ENCODE results near the gene PBX1. TPM values are rescaled to one million over a fixed set of nuclear protein-coding genes. Genes with fewer than 3 reads are reported as not detected.

PBX1 gene
- polyA plus RNA-seq, 3 donors: 0.07 TPM; not detected in 2

DNA sequence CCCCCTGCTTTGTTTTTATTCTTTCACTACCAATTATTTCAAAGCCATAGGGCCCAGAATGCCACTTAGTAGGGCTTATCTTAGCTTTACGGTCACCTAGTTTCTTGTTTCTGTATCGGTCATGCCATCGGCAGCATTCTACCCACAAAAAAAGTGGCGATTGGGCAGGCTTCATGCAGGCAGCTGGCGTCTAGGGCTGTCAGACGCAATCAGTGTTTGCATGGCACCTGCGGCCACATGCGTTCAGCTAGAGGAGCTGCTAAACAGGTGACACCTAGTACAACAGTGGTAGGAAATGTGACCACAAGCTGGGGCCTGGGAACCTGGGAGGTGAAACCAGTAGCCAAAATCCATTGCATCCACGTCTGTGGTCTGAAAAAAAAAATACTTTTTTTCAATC, 262.7 kb downstream of the PBX1 start:
- Histone ChIP-seq H2AFZ (ENCODE audit: insufficient read depth, low read depth, low read length, poor library complexity, severe bottlenecking) (no peak overlapping the region), H3K9me3 (replicated peaks in 1 of 2; ENCODE audit: control insufficient read depth in 1 of 2, insufficient read depth in 1 of 2, low read length in 2 of 2) (peaks cover 0 to 4% of the 10 kb centered on the region in 2 donors), H3K27me3 (ENCODE audit: control insufficient read depth in 2 of 2, insufficient read depth in 2 of 2, low read length in 2 of 2) (no peaks in the 10 kb centered on the region), H3K4me1 (ENCODE audit: control insufficient read depth in 1 of 2, insufficient read depth in 2 of 2, low read length in 2 of 2) (no peaks in the 10 kb centered on the region), H3K27ac (ENCODE audit: low read depth in 1 of 2, low read length in 2 of 2) (no peak overlapping the region), H3K36me3 (replicated peaks in 1 of 2; ENCODE audit: control insufficient read depth in 1 of 2, insufficient read depth in 2 of 2, low read length in 2 of 2) (no peaks in the 10 kb centered on the region), H3K4me2 (replicated peaks; ENCODE audit: extremely low read depth, low read length, poor library complexity, severe bottlenecking) (no peak overlapping the region), H3K4me3 (replicated peaks in 1 of 3; ENCODE audit: low read depth in 2 of 3, low read length in 3 of 3) (no peak overlapping the region), H3K79me2 (ENCODE audit: insufficient read depth, low read length) (no peaks in the 10 kb centered on the region), H4K20me1 (ENCODE audit: insufficient read depth, low read length) (no peaks in the 10 kb centered on the region), H3K9ac (ENCODE audit: insufficient read depth, low read length, poor library complexity, severe bottlenecking) (no peak overlapping the region)
- no peaks in the 10 kb centered on the region for H3K36me3 Mint-ChIP-seq
- intact Hi-C loops (cut with micrococcal nuclease): no loop called here
- WGBS (ENCODE audit: insufficient coverage): 97% methylated on average over 8 of the region's 9 CpGs
- H3K4me3 Mint-ChIP-seq: no peak overlapping the region
- H3K27ac Mint-ChIP-seq: no peak overlapping the region
- no peaks in the 10 kb centered on the region for H3K4me1 Mint-ChIP-seq
- H3K9me3 Mint-ChIP-seq: peaks cover 0 to 12% (median 2%) of the 10 kb centered on the region in 7 donors
- no peak for DNase-seq
- TF ChIP-seq, protein P1, sequence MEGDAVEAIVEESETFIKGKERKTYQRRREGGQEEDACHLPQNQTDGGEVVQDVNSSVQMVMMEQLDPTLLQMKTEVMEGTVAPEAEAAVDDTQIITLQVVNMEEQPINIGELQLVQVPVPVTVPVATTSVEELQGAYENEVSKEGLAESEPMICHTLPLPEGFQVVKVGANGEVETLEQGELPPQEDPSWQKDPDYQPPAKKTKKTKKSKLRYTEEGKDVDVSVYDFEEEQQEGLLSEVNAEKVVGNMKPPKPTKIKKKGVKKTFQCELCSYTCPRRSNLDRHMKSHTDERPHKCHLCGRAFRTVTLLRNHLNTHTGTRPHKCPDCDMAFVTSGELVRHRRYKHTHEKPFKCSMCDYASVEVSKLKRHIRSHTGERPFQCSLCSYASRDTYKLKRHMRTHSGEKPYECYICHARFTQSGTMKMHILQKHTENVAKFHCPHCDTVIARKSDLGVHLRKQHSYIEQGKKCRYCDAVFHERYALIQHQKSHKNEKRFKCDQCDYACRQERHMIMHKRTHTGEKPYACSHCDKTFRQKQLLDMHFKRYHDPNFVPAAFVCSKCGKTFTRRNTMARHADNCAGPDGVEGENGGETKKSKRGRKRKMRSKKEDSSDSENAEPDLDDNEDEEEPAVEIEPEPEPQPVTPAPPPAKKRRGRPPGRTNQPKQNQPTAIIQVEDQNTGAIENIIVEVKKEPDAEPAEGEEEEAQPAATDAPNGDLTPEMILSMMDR (IDR thresholded peaks at IDR 0.05): no peak
- H3K27me3 Mint-ChIP-seq (ENCODE audit: low read depth in 3 of 3): peaks cover 0 to 5% (median 0%) of the 10 kb centered on the region in 3 donors

DNA sequence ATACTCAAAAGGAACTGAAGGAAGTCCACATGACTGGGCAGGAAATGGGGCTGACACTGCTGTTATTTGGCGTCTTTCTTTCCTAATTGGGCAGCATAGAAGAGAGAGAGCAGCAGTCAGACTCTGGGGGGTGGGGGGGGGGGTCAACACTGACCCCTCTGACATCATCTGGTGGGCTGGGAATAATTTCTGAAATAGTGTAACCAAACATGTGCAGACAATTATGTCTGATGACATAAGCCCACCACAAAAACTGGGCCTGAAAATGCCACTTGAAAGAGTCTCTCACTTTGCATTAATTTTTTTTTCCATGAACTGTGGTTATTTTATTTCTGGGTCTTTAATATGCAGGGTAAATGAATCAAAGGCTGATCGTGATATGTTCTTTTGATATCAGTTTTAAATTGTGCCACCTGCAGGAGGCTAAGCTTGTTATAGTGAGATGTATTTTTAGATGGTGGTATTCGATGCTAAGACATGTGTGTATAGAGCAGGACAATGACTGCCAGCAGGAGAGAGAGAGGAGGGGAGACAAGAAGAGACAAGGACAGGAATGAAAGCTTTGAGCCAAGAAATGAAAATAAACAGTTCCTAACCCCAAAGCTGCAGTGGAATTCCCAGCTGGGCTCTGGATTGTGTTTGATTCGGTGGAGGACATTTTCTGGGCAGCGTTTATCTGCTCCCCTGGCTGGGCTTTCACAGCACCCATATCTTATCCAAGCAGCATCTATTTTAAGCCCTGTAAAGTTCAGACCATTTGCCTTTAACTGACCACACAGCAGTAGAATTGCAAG, 264.7 kb downstream of the PBX1 start:
- intact Hi-C loops (cut with micrococcal nuclease): no loop called here
- no peak overlapping the region for H3K4me2 ChIP-seq (replicated peaks; ENCODE audit: extremely low read depth, low read length, poor library complexity, severe bottlenecking)
- Mint-ChIP-seq H3K27ac (no peak overlapping the region), H3K4me1 (no peaks in the 10 kb centered on the region), H3K4me3 (no peak overlapping the region), H3K27me3 (ENCODE audit: low read depth in 3 of 3) (peaks cover 0 to 5% (median 0%) of the 10 kb centered on the region in 3 donors), H3K36me3 (no peaks in the 10 kb centered on the region), H3K9me3 (peaks cover 0 to 11% (median 2%) of the 10 kb centered on the region in 7 donors)
- H4K20me1 ChIP-seq (ENCODE audit: insufficient read depth, low read length): no peaks in the 10 kb centered on the region
- no peaks in the 10 kb centered on the region for H3K4me1 ChIP-seq (ENCODE audit: control insufficient read depth in 1 of 2, insufficient read depth in 2 of 2, low read length in 2 of 2)
- no peaks in the 10 kb centered on the region for H3K36me3 ChIP-seq (replicated peaks in 1 of 2; ENCODE audit: control insufficient read depth in 1 of 2, insufficient read depth in 2 of 2, low read length in 2 of 2)
- 95% methylated on average over 2 of the region's 5 CpGs for WGBS (ENCODE audit: insufficient coverage)
- no peak overlapping the region for H3K27ac ChIP-seq (ENCODE audit: low read depth in 1 of 2, low read length in 2 of 2)
- H3K79me2 ChIP-seq (ENCODE audit: insufficient read depth, low read length): no peaks in the 10 kb centered on the region
- DNase-seq: no peak
- H3K9ac ChIP-seq (ENCODE audit: insufficient read depth, low read length, poor library complexity, severe bottlenecking): no peak overlapping the region
- H3K9me3 ChIP-seq (replicated peaks in 1 of 2; ENCODE audit: control insufficient read depth in 1 of 2, insufficient read depth in 1 of 2, low read length in 2 of 2): peaks cover 0 to 4% of the 10 kb centered on the region in 2 donors
- no peak overlapping the region for H2AFZ ChIP-seq (ENCODE audit: insufficient read depth, low read depth, low read length, poor library complexity, severe bottlenecking)
- no peaks in the 10 kb centered on the region for H3K27me3 ChIP-seq (ENCODE audit: control insufficient read depth in 2 of 2, insufficient read depth in 2 of 2, low read length in 2 of 2)
- no peak overlapping the region for H3K4me3 ChIP-seq (replicated peaks in 1 of 3; ENCODE audit: low read depth in 2 of 3, low read length in 3 of 3)
- TF ChIP-seq, protein P1 (IDR thresholded peaks at IDR 0.05): no peak

All from CD14-positive monocyte (primary cell).